ENCODE data around the gene FBL.
"Not testable (repeated sequence)": the region's sequence is repeated elsewhere in the genome, so short reads cannot be mapped to it uniquely, and the experiment has no call there.

DNA sequence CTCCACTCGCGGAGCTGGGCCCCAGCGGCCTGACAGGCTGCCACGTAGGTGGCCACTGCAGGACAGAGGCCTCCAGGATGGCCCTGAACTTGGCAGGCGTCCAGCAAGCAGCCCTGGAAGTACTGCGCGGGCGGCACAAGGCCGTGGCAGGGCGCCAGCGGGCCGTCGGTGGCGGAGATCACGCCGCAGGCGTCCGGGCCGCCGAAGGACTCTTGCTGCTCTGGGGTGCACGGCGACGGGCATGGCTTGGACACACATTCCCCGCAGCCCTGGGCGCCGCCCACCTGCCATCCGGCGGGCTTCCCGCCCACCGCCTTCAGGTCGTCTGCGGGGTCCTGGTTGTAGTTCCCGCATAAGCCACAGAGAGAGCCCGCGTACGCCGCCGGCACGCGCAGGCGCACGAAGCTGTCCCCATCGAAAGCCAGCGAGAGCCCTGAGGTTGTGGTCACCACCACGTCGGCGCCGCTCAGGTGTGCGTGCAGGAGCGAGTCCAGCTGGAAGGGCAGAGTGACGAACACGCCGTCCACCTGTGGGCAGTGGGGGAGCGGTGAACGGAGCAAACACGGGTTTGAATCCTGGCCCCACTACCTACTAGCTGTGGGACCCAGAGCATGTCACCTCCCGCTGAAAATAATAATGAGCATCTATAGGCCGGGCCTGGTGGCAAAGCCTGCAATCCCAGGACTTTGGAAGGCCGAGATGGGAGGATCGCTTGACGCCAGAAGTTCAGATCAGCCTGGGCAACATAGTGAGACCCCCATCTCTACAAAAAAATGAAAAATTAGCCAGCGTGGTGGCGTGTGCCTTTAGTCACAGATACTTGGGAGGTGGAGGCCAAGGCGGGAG is 45.7 kb upstream of the FBL start:
- TF ChIP-seq, protein P1, sequence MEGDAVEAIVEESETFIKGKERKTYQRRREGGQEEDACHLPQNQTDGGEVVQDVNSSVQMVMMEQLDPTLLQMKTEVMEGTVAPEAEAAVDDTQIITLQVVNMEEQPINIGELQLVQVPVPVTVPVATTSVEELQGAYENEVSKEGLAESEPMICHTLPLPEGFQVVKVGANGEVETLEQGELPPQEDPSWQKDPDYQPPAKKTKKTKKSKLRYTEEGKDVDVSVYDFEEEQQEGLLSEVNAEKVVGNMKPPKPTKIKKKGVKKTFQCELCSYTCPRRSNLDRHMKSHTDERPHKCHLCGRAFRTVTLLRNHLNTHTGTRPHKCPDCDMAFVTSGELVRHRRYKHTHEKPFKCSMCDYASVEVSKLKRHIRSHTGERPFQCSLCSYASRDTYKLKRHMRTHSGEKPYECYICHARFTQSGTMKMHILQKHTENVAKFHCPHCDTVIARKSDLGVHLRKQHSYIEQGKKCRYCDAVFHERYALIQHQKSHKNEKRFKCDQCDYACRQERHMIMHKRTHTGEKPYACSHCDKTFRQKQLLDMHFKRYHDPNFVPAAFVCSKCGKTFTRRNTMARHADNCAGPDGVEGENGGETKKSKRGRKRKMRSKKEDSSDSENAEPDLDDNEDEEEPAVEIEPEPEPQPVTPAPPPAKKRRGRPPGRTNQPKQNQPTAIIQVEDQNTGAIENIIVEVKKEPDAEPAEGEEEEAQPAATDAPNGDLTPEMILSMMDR (IDR thresholded peaks at IDR 0.05), result not testable (repeated sequence)
- TF ChIP-seq POLR2A (IDR thresholded peaks at IDR 0.05), result not testable (repeated sequence)

Measured in esophagus squamous epithelium (tissue), 4 donors.